DMS 273 (cell line): ENCODE data around the gene SLC26A11.

Source experiments
- DNase-seq: peaks from one replicate; lab custom pipeline; 2025; ENCODE audit not compliant: unreplicated experiment; lab: John Stamatoyannopoulos, UW

Gene SLC26A11

DNA sequence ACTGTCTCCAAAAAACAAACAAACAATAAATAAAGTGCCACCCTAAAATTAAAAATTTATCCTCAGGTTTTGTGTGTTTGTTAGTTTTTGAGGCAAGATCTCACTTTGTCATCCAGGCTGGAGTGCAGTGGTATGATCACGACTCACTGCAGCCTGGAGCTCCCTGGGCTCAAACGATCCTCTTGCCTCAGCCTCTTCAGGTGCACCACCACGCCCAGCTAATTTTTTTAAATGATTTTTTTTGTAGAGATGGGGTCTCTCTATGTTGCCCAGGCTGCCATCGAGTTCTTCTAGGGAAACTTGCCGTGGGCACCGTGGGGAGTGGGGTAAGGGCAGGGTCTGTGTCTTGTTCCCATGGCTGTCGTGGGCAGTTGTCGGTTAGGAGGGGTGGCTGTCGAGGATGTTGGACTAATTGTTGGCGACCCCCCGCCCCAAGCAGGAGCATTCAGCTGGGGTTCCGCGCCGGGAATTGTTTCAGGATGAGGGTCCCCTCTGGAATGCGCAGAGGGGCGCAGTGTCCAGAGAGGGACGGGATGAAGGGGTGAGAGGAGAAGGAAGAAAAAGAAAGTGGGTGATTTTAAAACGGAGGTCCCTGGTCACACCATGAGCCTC, 39.3 kb downstream of the SLC26A11 start:
- DNase-seq: no peak

DNA sequence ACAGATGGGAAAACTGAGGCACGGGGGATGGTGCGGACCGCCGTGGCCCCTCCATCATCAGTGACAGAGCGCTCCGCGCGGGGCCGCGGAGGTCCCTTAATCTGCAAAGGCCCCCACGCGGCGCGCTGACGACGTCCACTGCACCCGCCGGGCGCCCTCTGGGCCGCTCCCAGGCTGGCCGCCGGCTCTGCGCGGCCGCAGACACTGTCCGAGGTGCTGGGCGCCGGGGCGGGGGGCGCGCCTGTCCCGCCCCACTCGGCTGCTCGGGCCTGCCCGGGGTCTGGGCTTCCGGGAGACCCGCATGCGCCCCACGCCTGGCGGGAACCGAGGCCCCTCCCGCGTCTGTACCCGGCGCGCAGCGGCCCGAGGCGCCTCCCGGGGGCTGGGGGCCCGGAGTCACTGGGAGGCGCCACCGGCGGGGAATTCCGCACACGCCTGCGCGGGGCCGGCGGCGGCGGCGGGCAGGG, 39.9 kb downstream of the SLC26A11 start:
- DNase-seq: peak; percentile 85

DNA sequence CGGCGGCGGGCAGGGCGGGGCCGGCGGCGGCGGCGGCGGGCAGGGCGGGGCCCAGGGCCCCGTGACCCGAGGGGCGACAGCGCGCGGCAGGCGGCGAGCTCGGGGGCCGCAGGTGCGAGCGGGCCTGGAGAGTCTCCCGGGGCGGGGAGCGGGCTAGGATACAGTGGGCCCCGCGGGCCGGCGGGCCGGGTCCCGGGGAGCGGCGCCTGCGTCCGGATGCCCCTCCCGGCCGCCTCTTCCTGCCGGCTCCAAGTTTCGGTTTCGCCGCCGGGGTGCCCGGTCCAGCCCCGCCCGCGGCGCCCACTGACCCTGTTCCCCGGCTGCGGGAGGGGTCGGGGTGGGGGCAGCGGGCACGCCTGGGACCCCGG, 40.5 kb downstream of the SLC26A11 start, which contains the start of gene RNF213:
Gene RNF213, plus strand, starts transcription at position 62 of the 368 bp plus-strand sequence. CDS start 2,830 bp downstream, outside the sequence.
- peak; percentile 70 for DNase-seq

DNA sequence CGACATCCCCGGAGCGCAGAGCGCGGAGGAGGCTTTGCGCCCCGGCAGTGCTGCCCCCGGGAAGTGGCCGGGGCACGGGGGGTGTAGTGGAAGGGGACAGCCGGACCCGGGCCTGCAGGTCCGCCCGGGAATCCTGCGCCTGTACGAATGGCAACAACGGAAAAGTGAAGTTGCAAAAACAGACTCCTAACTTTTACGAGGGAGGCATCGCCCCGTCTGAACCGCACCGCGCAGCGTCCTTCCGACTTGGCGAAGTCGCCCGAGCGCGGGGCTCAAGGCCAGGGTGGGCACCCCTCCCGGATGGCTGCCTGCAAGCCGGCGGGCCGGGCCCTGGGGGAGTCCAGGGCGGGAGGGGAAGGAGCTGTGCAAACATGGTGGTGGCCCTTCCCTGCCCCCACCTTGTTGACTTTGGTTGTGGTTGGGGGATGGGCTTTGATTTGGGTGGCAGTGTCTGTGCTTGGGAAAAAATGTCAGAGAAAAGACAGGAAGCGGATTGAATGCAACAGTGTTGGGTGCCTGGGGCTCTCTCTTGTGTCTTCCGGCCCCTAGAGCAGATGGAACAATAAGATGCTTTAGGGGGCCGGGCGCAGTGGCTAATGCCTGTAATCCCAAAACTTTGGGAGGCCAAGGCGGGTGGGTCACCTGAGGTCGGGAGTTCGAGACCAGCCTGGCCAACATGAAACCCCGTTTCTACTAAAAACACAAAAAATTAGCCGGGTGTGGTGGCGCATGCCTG, 41.1 kb downstream of the SLC26A11 start:
- DNase-seq: peak; percentile 54

DNA sequence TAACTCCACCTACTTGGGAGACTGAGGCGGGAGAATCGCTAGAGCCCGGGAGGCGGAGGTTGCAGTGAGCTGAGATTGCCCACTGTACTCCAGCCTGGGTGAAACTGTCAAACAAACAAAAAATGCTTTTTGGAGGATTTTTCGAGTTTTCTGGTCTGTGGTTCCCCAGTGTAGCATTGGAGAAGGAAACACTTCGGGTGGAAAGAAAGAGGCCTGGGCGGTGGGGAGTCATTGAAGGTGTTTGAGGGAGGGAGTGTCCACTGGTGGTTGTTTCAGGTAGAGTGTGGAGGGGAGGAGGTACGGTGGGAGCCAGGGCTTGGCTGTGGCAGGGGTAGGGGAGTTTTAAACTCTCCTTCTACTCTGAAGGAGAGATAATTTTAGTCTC, 41.7 kb downstream of the SLC26A11 start:
- DNase-seq: no peak

DNA sequence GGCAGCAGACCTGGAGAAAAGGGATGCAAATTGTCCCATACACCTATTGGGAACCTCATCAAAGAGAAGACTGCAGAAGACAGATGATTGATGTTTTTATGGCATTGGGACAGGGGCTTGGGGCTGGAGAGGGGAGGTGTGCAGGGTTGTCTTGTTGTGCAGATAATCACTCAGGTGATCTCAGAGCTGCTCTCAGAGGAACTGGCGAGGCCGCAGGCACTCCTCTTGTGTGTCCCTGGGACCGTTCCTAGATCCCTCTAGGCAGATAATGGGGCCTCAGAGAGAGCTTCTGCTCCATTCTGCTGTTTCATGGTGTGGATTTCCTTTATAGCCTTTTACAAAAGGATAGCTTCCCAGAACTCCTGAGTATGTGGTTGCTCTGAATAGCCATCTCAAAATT, 42.1 kb downstream of the SLC26A11 start:
- DNase-seq: peak; percentile 27

DNA sequence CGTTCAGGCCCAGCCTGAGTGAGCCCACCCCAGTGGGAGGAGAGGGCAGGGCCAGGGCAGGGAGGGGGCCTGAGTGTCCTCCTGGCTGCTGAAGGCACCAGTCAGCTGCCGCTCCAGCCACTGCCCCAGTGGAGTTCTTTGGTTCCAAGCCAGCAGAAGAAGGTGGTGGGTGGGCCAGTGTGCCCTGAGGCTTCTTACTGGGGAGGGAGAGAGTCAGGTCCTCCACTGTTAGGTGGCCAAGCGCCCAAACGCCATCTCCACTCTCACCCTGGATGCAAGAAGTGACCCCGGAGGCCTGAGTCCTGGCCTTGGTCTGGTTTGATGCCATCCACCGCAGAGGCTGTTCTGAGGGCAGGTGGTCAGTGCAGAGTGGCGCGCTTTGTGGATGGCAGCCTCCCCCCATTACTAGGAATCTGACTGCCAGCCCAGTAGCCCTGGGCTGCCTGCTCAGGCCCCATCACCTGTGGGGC, 42.6 kb downstream of the SLC26A11 start:
- DNase-seq: no peak

DNA sequence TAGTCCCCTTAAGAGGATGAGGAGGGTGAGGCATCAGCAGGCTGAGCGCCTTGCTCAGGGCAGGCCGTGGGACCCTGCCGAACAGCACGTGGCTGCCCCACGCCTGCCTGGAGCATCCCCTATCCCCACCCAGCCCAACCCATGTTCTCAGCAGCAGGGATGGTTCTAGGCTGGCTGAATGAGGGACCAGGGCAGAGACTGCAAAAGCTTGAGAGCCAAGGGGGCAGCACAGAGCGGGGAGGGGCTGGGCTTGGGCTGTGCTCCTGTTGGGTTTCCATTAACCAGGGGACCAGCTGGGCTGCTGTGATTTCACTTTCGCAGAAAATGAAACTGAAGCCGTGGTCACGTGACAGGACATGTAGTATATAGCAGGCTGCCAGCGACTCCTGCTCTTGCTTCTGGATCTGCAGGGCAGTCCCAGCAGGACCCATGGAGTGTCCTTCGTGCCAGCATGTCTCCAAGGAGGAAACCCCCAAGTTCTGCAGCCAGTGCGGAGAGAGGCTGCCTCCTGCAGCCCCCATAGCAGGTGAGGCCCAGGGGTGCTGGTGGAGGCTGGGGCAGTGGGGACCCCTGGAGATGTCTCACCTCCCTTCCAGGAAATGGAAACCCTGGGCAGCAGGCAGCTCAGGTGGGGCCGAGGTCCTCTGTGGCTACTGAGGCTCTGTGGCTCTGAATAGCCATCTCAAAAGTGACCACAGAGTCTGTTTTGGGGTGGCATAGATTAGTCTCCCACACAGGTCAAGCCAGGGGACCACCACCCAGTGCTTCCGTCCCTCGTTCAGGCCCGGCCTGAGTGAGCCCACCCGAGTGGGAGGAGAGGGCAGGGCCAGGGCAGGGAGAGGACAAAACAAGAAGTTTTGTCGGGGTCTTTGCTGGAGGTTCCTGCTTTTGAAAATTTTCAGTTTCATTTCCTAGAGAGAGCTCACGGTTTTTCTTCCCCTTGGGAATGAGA, 43.3 kb downstream of the SLC26A11 start:
- peak; percentile 97 for DNase-seq

DNA sequence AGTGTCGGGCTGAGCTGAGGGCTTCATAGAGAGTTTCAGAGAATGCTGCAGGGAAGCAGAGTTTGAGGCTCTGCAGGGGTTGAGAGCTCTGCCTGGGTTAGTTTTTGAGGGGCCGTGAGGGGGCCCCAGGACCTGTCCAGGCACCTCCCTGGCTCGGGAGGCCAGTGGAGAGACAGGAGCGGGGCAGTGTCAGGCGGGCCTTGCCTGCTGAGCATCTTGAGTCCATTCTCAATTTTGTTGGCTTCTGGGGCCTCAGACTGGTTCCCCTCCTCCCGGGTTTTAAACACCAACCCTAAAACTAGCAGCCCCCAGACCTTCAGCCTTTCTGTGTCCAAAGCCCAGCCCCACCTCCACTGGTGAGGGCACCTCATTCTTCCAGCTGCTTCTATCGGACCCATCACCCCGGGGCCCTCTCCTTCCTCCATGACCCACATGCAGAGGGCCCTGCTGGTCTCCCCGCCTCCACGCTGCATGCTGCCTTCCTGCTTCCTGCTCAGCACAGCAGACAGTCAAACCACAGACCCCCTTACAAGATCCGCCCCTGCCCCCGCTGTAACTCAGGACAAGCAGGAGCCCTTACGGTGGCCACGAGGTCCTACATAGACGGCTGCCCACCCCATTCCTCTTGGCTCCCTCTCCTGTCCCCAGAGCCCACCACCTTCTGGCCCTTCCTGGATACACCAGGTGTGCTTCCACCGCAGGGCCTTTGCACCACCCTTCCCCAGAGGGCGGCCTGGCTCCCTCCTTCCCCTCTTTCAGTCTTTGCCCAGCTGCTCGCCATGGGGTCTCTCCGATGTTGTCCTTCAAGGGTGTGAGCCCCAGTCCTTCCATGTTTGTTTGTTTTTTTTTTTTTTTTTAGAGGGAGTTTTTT, 44.2 kb downstream of the SLC26A11 start:
- no peak for DNase-seq

DNA sequence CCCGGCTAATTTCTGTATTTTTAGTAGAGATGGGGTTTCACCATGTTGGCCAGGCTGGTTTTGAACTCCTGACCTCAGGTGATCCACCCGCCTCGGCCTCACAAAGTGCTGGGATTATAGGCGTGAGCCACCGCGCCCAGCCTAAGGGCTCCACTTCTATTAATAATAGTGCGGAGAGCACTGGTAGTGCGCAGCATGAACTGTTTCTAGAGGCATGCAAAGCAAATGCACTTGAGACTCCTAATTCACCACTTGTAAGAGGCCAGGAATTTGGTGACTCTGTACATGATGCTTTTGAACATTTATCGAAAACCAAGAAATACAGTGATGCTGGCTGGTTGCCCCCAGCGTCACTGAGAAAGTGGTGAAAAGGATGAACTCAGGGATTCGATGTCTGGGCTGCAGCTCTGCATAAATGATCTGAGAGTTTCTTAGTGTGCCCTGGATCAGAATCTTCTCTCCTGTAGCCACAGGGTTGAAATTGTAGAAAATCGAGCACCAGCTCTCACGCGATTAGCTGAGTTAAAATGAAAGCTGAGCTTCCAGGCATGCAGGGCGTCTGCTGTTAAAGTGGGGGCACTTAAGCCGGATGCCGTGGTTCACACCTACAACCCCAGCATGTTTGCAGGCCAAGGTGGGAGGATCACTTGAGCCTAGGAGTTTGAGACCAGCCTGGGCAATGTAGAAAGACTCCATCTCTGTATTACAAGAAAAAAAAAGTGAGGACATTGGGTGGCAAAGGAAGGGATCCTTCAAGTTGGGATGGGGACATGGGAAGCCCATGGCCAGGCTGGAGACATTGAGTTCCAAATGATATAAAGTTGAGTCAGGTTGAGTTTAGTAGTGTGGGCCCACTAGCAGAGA, 45.2 kb downstream of the SLC26A11 start:
- no peak for DNase-seq

DNA sequence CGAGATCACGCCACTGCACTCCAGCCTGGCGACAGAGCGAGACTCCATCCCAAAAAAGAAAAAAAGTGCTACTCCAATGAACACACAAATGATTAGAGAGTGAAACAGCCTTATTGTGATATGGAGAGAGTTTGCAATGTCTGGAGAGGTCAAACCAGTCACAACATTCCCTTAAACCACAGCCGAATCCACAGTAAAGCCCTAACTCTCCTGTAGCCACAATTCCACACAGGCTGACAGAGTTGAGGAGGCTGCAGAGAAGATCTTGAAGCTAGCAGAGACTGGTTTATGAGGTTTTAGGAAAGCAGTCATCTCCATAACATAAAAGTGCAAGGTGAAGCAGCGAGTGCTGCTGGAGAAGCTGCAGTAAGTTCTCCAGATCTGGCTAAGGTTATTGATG, 47.2 kb downstream of the SLC26A11 start:
- DNase-seq: no peak

DNA sequence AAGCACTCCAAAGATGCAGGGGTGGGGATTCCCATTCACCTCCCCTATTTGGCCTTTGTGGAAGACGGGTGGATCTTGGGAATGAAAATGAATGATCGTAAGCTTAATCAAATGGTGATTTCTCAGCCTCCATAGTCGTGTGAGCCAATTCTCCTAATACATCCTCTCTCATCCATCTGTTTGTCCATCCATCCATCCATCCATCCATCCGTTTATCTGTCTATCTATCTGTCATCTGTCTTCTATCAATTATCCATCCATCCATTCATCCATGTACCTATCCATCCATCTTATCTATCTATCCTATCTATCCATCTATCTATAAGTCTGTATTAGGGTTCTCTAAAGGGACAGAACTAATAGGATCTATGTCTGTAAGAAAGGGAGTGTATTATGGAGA, 48.2 kb downstream of the SLC26A11 start:
- DNase-seq: no peak

DNA sequence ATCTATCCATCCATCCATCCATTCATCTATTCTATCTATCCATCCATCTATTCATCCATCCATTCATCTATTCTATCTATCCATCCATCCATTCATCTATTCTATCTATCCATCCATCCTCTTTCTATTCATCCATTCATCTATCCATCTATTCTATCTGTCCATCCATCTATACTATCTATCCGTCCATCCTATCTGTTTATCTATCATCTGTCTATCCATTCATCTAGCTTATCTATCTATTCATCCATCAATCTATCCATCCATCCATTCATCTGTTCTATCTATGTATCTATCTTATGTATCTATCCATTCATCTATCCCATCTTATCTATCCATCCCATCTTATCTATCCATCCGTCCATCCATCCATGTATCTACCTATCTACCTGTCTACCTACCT, 49.2 kb downstream of the SLC26A11 start:
- DNase-seq: no peak

DNA sequence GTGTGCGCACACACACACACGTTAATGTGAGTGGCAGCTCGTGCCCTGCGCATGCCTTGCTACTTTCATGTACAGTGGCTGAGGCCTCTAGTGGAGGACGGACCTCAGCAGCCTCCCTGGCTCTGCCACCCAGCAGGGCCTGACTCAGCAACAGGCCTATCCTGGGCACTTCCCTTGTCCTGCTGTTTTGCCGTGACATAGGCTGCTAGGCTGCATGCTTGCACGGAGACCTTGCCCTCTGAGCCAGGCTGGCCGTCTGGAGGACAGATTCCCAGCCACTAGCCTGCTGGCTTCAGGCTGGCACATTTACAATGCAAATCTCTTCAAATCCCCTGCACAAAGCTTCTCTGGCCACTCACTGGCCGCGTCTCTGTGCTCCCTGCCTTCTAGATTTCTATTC, 49.9 kb downstream of the SLC26A11 start:
- no peak for DNase-seq

DNA sequence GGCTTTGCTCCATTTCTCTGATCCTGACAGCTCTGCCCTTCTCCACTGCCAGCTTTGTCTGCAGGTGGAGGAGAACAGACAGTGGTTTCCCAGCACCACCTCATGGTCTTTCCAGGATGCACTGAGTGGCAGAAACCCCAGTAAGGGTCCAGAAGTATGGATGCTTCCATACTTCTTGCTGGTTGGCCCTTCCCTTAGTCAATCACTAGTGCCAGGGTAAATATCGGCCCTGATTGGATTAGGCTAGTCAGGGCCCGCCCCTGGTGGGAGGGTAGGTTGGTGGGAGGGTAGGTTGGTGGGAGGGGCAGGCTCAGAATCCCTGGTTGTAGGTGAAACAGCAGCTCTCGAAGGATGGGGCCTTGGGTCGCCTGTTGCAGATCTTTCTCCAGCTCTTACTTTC, 50.6 kb downstream of the SLC26A11 start:
- peak; percentile 46 for DNase-seq

DNA sequence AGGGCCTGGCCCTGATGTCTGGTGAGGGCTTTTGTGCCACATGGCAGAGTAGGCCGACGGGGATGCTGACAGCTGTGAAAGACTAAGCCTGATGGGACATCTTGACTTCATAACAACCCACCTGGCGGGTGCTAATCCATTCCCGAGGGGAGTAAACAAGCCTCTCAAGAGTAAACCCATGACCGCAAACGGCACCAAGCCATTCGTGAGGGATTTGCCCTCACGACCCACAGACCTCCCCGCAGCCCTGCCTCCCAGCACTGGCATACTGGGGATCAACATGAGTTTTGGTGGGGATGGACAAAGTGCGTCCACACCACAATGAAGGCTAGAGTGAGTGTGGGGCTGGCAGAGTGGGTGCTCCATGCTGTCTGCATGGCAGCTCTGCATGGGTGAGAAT, 52.1 kb downstream of the SLC26A11 start:
- peak; percentile 36 for DNase-seq

DNA sequence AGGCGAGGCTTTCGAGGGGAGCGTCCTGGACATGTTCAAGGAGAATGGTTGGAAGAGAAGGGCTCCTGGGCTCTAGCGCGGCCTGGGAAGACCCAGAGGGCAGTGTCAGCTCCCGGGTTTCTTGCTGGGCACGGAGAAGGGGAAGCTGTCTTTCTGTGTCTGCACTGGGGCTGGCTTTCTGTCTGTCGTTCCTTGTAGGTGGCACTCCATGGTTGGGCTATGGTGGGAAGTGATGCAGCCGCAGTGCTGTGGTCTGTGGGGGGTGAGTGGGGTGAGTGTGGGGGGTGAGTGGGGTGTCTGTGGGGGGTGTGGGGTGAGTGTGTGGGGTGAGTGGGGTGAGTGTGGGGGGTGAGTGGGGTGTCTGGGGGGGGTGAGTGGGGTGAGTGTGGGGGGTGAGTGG, 54.1 kb downstream of the SLC26A11 start:
- no peak for DNase-seq

DNA sequence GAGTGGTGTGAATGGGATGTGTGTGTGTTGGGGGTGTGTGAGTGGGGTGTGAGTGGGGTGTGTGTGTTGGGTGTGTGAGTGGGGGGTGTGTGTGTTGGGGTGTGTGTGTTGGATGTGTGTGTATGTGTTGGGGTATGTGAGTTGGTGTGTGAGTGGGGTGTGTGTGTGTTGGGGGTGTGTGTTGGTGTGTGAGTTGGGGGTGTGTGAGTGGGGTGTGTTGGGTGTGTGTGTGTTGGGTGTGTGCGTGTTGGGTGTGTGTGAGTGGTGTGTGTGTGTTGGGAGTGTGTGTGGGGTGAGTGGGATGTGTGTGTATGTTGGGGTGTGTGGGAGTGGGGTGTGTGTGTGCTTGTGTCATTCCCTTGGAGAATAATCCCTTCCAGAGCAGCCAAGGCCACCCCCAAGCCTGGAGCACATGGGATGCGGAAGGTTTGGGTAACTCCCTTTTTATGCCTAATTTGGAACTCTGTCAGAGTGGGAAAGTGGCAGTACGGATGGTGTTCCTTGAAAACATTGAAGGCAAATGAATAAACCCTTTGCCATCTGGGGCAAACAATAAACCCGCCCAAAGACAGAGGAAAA, 54.7 kb downstream of the SLC26A11 start:
- no peak for DNase-seq

DNA sequence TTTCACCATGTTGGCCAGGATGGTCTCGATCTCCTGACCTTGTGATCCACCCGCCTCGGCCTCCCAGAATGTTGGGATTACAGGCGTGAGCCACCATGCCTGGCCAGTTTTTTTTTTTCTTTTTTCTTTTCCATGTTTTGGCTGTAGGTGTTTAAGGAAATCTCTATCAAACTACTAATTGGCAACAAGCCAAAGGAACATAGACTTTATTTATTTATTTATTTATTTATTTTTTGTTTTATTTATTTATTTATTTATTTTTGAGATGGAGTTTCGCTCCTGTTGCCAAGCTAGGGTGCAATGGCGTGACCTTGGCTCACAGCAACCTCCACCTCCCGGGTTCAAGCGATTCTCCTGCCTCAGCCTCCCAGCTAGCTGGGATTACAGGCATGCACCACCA, 55.6 kb downstream of the SLC26A11 start:
- peak; percentile 26 for DNase-seq
